Ascending aorta (tissue), 2 donors: ENCODE measurements around the gene MARK2. TPM values are rescaled to one million over a fixed set of nuclear protein-coding genes. Genes with fewer than 3 reads are reported as not detected.
A peak's percentile ranks its signal among the peaks of the same experiment; 100 is the strongest.

Experiments
- DNase-seq, 2 donors: peaks; one replicate each; pipeline ENCODE4 v3.0.0-alpha.2; 2019; ENCODE audit warnings: low spot score in 2 of 2
- H3K27ac ChIP-seq, 2 donors: fragments of 200-600 bp; sonication (generic); one replicate each; pipeline ENCODE4 v1.5.1; 2016 to 2017; ENCODE audit warnings: mild to moderate bottlenecking in 1 of 2
- H3K27me3 ChIP-seq: fragments of 200-600 bp; sonication (generic); one replicate; pipeline ENCODE4 v1.5.1; 2017
- H3K36me3 ChIP-seq, 2 donors: fragments of 200-600 bp; sonication (generic); one replicate each; pipeline ENCODE4 v1.5.1; 2016
- H3K4me1 ChIP-seq, 2 donors: fragments of 200-600 bp; sonication (generic); one replicate each; pipeline ENCODE4 v1.5.1; 2016 to 2017; ENCODE audit warnings: mild to moderate bottlenecking in 1 of 2
- H3K4me3 ChIP-seq, 2 donors: fragments of 200-600 bp; sonication (generic); one replicate each; pipeline ENCODE4 v1.5.1; 2016 to 2017; ENCODE audit warnings: mild to moderate bottlenecking in 1 of 2
- H3K9me3 ChIP-seq, 2 donors: fragments of 200-600 bp; sonication (generic); one replicate each; pipeline ENCODE4 v1.5.1; 2016
- CTCF ChIP-seq, 3 experiments: fragments of 200-600 bp in 2 of 3; fragments of 450-650 bp in 1 of 3; sonication (generic) in 2 of 3; IDR thresholded peaks; one replicate each; pipeline ENCODE4 v1.5.1; 2016 to 2019; ENCODE audit warnings: antibody characterized with exemption in 3 of 3, mild to moderate bottlenecking in 1 of 3, moderate library complexity in 1 of 3
- intact Hi-C: fragments of 100-400 bp; cut with DNase I; formaldehyde crosslinking; loops from one replicate; pipeline ENCODE4 v1.15.1; 2023
- total RNA-seq: library from RNA; depleted of rRNA; stranded (reverse); fragments of >200 nt; gene quantifications from one replicate; pipeline ENCODE4 v1.1.0, GENCODE V29; 2016

MARK2 gene
- total RNA-seq, 1 donor from 2014 or later, result 45.7 TPM

GRCh38 chr11:63818609-63819008 is 20.3 kb upstream of the MARK2 start:
- Histone ChIP-seq H3K9me3 (no peaks in the 10 kb centered on the region), H3K4me1 (peaks cover 3 to 12% of the 10 kb centered on the region in 2 donors), H3K4me3 (no peak overlapping the region), H3K27ac (no peak overlapping the region), H3K27me3 (no peaks in the 10 kb centered on the region), H3K36me3 (peaks cover 55 to 65% of the 10 kb centered on the region in 2 donors)
- intact Hi-C loops, result loop anchor here (10.0 kb wide), 1 partner anchor 144 kb away; the partner anchor contains the start of gene ATL3
- DNase-seq, result no peak
- TF ChIP-seq CTCF (IDR thresholded peaks at IDR 0.05), result no peak

DNA sequence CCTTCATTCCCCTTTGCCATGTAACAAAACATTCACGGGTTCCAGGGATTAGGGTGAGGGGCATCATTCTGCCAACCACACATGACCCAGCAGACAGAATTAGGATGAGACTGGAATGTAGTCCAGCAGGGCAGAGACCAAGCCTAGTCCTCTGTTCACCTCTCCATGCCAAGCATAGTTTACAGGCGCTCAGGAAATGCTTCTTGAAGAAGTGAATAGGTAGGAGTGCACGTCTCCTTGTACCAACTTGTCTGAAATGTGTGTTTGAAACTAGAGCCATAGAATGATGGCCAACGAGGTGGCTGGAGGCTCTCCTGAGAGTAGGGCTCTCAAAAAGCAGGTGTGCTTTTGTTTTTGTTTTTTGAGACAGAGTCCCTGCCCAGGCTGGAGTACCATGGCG is 17.5 kb upstream of the MARK2 start:
- Histone ChIP-seq H3K36me3 (peaks cover 67 to 76% of the 10 kb centered on the region in 2 donors), H3K4me1 (no peaks in the 10 kb centered on the region), H3K27me3 (no peaks in the 10 kb centered on the region), H3K27ac (no peak overlapping the region), H3K4me3 (no peak overlapping the region), H3K9me3 (no peaks in the 10 kb centered on the region)
- DNase-seq, result no peak
- TF ChIP-seq CTCF (IDR thresholded peaks at IDR 0.05), result no peak
- intact Hi-C loops, result no loop called here

GRCh38 chr11:63826471-63827190 is 12.3 kb upstream of the MARK2 start:
- Histone ChIP-seq H3K4me3 (no peak overlapping the region), H3K36me3 (peaks cover 33 to 34% of the 10 kb centered on the region in 2 donors), H3K9me3 (no peaks in the 10 kb centered on the region), H3K27me3 (no peaks in the 10 kb centered on the region), H3K4me1 (no peaks in the 10 kb centered on the region), H3K27ac (no peak overlapping the region)
- TF ChIP-seq CTCF (IDR thresholded peaks at IDR 0.05), result no peak
- intact Hi-C loops, result no loop called here
- DNase-seq, result no peak

- Histone ChIP-seq H3K4me3 (no peak overlapping the region), H3K27me3 (no peaks in the 10 kb centered on the region), H3K36me3 (peaks cover 3 to 7% of the 10 kb centered on the region in 2 donors), H3K9me3 (no peaks in the 10 kb centered on the region), H3K27ac (no peak overlapping the region), H3K4me1 (no peaks in the 10 kb centered on the region)
- intact Hi-C loops, result no loop called here
- no peak for DNase-seq
- TF ChIP-seq CTCF (IDR thresholded peaks at IDR 0.05), result peak in 1 of 3 experiments; percentile 5
These were observed 9.0 kb upstream of the MARK2 start for GRCh38 chr11:63829823-63830489.

DNA sequence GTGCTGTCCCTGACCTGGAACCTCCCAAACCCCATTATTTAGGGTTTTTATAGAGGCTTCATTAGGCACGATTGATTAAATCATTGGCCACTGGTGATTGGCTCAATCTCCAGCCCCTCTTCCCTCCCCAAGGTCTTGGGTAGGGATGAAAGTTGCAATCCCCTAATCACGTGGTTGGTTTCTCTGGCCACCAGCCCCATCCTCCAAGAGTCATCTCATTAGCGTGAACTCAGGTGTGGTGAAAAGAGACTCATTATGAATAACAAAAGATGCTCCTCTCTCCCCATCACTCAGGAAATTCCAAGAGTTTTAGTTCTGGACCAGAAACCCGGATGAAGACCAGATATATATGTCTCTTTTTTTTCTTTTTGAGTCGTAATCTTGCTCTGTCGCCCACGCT is 7.6 kb upstream of the MARK2 start:
- Histone ChIP-seq H3K9me3 (no peaks in the 10 kb centered on the region), H3K27me3 (no peaks in the 10 kb centered on the region), H3K4me3 (no peak overlapping the region), H3K4me1 (no peaks in the 10 kb centered on the region), H3K27ac (no peak overlapping the region), H3K36me3 (peaks cover 0 to 6% of the 10 kb centered on the region in 2 donors)
- intact Hi-C loops, result no loop called here
- no peak for DNase-seq
- TF ChIP-seq CTCF (IDR thresholded peaks at IDR 0.05), result no peak
